ENCODE data around the gene AKAP6. TPM values are rescaled to one million over a fixed set of nuclear protein-coding genes. Genes with fewer than 3 reads are reported as not detected.

AKAP6 gene
- total and polyA plus RNA-seq, 2 of the 8 experiments (the other 6 are each of a cell fraction or from before 2014, with no cell fraction given): 0.09 to 0.89 TPM

- TF ChIP-seq CHD7 (IDR thresholded peaks at IDR 0.05; ENCODE audit: insufficient replicate concordance, low read length) (no peak), RFX5 (IDR thresholded peaks at IDR 0.05; ENCODE audit: borderline replicate concordance, low read depth, low read length) (no peak), CBX8 (IDR thresholded peaks at IDR 0.05; ENCODE audit: borderline replicate concordance, low read depth, low read length) (no peak), POLR2A (IDR thresholded peaks at IDR 0.05; ENCODE audit: control extremely low read depth in 1 of 2, low read depth in 2 of 2, low read length in 2 of 2) (no peak), POLR2AphosphoS5 (IDR thresholded peaks at IDR 0.05; ENCODE audit: low read depth, low read length) (no peak), RBBP5 (IDR thresholded peaks at IDR 0.05; ENCODE audit: borderline replicate concordance, low read depth, low read length) (no peak), MAX (IDR thresholded peaks at IDR 0.05) (no peak), CHD1 (IDR thresholded peaks at IDR 0.05; ENCODE audit: low read depth, low read length) (no peak), RAD21 (IDR thresholded peaks at IDR 0.05 in 1 of 2, conservative IDR thresholded peaks at IDR 0.05 in 1 of 2; ENCODE audit: low read depth in 2 of 2, low read length in 2 of 2) (no peak)
- TF ChIP-seq, protein P1, sequence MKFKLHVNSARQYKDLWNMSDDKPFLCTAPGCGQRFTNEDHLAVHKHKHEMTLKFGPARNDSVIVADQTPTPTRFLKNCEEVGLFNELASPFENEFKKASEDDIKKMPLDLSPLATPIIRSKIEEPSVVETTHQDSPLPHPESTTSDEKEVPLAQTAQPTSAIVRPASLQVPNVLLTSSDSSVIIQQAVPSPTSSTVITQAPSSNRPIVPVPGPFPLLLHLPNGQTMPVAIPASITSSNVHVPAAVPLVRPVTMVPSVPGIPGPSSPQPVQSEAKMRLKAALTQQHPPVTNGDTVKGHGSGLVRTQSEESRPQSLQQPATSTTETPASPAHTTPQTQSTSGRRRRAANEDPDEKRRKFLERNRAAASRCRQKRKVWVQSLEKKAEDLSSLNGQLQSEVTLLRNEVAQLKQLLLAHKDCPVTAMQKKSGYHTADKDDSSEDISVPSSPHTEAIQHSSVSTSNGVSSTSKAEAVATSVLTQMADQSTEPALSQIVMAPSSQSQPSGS (IDR thresholded peaks at IDR 0.05; ENCODE audit: low read length): no peak
Measured at GRCh38 chr14:32430326-32430725, 101.2 kb downstream of the AKAP6 start (continued).
